Embryonic facial prominence (tissue), 1 donor: ENCODE results near the gene LYRM1.
A peak's percentile ranks its signal among the peaks of the same experiment; 100 is the strongest.
"Not testable (repeated sequence)": the region's sequence is repeated elsewhere in the genome, so short reads cannot be mapped to it uniquely, and the experiment has no call there.

ENCODE experiments used
- DNase-seq: peaks from one replicate; pipeline ENCODE4 v3.0.0-alpha.2; 2016; ENCODE audit errors: extremely low spot score

The LYRM1 gene

DNA sequence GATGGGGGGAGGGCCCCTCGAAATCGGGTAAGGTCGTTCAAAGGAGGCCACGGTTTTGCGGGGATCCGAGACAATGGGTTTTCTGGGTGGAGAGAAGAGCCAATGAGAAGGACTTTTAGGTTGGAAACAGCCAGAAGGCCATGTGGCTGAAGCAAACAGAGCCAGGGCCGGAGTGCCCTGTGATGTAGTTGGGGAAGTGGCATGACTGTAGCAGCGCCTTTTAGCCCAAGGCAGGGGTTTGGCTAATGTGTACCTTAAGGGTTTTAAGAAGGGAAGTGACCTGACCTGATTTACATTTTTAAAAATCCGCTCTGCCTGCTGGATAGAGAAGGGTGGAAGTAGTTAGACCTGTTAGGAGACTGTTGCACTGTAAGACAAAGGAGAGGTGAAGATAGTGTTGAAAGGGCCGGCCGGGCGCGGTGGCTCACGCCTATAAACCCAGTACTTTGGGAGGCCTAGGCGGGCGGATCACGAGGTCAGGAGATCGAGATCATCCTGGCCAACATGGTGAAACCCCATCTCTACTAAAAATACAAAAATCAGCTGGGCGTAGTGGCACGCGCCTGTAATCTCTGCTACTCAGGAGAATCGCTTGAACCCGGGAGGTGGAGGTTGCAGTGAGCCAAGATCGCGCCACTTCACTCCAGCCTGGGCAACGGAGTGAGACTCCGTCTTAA, 1.0 kb downstream of the LYRM1 start:
- DNase-seq = peak; percentile 40

DNA sequence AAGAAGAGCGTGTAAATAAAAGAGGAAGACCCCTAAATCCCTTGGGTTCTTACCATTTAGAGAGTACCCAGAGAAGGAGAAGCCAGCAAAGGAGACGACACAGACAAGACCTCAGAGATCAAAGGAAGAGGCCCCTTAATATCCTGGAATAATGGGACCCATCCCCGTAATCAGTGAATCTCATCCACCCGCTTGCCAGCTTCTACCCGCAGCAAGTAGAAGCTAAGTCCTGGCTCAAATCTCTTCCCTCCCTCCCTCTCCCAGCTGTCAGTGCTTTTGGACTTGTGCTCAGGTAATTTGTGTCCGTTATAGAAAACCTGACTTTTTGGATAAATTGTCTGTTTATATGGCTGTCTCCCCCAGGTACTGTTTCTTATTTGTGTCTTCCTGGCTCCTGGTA, 1.9 kb downstream of the LYRM1 start:
- DNase-seq = no peak

DNA sequence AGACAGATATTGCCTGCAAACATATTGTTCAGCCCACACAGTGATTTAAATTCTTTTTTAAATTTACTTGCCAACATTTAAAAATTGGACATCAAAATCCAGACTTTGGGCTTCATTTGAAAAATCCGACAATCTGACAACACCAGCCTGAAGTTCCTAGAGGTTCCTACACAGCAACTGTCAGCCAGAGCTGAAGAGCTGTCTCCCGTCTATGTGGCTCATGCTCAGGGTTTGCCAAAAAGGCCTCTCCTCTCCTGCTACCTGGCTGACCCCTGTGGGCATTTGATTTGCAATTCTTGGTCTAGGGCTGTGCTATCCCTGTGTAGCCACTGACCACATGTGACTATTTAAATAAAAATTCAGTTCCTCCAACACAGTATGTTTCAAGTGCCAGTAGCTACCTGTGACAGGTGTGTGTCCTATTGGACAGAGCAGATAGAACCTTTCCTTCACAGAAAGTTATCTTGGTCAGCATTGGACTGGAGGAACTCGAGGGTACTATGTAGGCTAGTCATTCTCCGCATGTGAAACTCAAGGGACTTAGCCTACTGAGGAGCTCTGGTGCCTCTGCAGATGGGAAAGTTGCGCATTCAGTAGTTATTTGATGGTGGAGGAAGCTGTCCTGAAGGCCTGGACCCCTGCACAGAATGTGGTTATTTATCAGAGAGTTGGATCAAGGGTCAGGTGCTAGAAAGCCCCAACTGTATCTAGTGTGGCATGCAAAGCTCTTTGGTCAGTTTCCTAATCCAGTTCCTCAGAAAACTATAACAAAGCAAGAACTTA, 2.7 kb downstream of the LYRM1 start:
- DNase-seq = no peak

DNA sequence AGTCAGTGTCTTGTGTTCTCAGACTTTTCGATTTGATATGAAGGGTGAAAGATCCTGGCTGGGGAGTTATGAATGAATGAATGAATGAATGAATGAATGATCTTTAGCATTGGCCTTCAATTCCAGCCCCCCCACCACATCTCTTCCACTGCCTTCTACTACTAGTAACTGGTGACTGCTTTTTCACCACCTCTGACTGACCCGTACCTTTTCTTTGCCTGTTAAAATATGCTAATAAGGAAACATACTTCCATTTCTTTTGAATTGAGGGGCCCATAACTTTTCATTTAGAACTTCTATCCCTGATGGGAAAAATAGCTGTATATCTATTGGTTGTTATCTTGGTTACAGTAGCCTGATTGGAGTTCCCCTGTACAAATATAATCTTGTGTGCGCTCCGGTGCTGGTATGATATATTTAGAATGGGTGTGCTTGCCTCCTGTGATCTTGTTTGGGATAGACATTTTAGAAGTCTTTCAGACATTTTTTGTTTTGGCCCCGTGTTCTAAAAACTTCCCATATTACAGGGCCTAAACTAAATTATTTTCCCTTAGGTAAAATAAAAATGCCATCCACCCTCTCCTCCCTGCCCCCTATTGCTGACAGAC, 3.4 kb downstream of the LYRM1 start:
- no peak for DNase-seq

DNA sequence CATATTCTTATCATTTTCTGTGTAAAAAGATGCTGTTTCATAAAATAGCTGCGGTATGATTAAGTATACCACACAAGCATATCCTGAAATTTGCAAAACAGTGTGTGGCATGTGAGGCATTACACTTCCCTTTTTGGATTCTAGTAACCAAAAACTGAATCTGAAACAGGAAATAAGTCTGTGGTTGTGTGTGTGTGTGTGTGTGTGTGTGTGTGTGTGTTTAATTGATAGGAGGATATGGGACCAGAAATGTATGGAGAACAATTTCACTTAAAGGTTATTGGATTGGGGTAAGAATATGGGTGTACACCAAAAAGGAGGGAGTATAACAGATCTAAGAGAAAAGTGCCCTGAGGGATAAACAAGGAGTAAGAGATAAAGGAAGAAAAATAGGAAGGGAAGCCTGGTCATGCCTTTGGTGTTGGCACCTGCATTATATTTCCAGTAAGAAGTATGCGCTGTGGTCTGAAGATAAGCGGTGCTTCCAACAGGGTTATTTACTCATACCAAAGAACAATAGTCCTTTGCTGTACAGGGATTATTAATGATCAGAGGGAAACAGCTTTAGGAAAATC, 4.0 kb downstream of the LYRM1 start:
- DNase-seq = no peak

DNA sequence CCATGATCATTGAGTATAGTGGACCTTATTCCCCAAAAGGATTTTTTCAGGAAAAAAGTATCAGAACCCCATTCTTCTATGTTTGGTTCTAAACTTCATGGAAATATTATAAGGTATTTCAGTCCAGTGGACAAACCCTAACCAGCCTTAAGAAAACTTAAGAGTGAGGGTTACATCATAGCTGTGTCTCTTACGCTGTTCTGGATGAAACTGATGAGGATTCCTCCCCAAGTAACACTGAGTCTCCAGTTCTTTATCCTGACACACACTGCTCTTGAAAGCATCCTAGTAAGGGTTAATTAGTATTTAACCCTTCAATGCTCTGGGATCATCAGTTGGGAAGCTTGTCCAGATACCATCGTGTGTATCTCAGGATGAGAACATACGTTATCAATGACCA, 5.0 kb downstream of the LYRM1 start:
- no peak for DNase-seq

DNA sequence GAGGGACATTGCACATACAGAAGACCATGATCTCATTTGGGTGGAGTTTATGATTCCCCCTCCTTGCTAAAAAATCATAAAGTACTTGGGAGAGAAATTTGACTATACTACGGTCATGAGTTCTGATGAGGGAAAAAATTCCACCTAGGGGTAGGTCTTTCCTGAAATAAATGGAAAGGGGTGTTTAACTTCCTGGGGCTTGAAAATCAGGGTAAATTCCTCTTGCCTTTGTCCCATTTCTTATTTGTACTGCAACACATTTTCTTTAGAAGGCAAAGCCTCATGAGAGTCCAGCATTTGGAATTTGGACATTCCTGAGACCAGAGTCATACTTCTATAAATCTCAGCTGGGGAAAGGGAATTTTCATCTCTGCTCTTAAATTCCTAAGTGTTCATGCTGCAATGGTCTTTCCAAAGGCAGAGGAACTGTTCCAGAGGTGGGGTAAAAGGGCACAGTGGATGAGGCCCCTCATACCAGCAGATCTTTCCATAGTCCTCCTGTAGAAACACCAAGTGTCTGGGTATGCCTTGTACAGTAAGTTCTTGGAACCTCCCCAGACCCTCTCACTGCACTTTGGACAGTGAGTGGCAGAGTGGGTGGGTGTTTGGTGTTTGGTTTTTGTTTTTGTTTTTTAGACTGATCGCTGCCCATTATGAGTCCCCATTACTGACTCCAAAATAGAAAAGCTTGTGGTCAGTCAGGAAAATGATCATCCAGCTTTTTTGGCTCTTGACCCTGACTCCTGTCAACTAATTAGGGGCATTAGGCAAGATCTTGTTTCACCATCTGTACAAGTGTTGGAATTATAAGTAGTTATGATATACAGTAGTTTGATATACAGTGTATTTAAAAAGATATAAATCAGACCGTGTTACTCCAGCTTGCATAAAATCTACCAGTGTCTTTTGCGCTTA, 6.0 kb downstream of the LYRM1 start:
- DNase-seq = no peak

DNA sequence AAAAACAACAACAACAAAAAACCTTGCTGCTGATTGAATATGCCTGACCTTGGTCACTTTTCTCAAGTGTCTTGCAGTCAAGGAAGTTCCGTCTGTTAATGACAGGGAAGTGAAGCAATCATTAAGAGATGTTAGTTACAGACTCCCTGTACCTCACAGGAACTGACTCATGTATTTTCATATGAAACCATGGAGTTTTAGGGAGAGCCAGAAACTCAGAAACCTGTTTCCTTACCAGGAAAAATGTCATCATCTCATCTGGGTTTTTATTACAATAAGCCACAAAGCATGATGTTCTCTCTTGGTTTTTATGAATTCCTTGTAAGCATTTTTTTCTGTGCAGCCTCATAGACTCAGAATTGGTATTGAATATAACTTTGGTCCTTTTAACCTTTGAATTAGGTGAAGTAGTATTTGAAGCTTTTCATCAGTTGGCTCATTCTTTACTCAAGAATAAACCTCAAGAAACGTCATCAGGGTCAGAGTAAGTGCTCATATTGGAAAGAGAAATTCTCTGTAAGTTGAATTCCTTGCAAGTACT, 10.3 kb downstream of the LYRM1 start:
- DNase-seq = no peak

DNA sequence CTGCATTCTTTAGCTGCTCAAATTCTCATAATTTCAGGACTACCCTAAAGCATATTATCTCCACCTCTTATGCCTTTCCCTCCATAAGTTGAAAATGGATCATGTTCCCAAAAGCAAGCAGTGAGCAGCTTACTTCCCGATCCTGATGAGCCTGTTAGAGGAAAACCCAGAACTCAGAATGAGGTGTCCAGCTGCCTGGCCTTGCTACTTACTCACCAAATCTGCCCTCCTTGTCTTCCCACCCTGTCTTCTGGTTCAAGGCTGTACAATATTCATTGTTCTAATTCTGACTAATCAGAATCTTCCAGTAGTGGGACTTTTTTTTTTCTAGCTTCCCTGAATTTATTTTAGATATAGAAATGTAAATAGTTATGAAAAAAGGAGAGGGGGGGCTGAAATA, 10.8 kb downstream of the LYRM1 start:
- no peak for DNase-seq

DNA sequence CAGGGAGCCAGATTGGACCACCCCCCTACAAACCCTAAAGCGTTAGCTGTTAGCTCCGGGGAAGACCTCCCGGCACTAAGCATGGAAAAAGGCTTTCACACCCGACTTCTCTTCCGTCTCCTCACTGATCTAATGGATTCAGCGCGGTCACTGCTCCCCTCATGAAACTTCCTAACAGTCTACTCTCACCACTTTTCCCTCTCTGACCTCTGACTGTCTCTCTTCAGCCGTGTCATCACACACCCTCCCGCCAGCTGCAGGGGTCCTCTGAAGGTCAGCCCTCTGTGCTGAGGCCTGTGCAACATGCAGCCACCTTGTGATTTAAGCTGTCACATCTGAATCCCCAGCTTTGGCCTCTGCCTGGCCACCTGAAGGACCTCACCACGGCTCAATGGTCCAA, 15.7 kb downstream of the LYRM1 start:
- DNase-seq = no peak

DNA sequence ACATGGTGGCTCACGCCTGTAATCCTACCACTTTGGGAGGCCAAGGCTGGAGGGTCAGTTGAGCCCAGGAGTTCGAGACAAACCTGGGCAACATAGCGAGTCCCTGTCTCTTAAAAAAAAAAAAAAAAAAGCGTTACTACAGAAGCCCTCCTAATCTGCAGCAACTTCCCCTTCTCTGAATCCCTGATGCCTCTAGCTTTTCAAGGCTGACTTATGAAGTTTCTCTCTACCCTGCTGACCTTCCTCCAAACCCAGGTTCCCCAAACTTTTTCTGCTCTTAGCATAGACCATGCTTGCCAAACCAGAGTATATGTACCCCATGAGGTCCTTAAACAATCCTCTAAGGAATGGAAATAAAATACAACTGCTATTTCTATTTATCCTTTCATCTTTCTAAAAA, 16.4 kb downstream of the LYRM1 start:
- DNase-seq = no peak

DNA sequence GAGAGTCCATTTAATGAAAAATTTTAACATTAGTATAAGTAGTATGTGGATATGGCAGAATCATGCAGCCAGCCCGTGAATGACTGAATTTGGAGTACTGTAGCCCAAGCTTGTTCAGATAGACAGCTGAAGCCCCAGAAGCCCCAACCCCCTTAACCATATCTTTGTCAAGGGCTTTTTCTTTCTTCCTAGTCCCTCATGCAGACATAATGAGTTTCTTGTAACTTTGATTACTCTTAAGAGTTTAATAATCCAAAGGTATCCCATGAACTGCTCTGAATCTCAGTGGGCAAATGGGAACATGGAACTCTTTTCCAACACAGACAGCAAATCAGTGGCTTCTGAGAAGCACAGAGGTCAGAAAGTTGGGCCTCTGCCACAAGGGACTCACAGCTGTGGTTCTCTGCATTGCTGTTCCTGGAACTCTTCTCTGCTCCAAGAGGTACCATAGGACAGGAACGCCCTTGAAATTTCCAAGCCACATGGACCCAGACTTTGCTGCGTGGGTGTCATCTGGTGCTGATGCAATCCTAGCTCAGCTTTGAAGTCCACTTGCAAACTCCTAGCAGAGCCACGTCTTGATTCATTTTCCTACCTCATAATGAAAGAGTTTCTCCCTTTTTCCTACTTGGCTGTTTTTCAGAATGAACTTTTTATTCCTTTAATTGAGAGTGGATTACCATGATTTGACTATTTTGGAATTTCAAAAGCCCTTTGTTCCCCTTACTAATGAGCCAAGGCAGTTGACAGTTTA, 18.1 kb downstream of the LYRM1 start:
- DNase-seq = no peak

DNA sequence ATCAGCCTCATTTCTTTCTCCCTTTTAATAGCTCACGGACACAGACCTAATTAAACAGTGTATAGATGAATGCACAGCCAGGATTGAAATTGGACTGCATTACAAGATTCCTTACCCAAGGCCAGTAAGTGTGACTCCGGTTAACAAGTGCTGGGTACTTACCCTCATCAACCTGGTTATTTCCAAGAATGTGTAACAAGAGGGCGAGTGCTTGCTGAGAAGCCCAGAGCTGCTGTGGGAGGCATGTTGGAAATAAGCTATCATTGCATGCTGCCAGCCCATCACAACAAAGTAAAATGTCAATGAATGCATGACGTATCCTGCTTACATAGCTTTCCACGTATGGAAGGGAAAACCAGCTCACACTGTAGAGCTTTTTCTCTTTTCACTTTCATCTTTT, 19.5 kb downstream of the LYRM1 start:
- no peak for DNase-seq

DNA sequence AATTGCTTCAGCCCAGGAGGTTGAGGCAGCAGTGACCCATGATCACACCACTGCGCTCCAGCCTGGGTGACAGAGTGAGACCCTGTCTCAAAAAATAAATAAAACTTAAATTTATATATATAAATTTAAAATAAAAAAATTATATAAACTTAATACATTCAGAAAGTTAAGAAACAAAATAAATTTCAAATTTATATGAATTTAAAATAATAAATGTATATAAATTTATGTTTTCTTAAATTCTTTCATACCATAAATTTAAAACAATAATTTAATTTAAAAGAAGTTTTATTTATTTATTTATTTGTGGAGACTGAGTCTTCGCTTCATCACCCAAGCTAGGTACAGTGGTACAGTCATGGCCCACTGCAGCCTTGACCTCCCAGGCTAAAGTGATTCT, 20.2 kb downstream of the LYRM1 start:
- DNase-seq = no peak

DNA sequence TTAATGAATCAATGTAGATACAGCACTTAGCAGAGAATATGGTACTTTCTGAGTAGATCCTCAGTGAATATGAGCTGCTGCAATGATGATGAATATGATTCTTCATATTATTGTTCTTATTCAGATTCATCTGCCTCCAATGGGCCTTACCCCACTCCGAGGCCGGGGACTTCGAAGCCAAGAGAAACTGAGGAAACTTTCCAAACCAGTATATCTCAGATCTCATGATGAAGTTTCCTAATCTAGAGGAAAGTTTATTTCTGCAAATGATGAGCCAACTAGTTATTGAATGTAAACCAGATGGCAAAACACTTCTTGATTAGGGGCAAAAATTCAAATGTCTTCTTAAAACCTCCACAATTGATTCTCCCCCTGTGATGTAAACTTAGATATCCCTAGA, 23.3 kb downstream of the LYRM1 start:
- DNase-seq = no peak

DNA sequence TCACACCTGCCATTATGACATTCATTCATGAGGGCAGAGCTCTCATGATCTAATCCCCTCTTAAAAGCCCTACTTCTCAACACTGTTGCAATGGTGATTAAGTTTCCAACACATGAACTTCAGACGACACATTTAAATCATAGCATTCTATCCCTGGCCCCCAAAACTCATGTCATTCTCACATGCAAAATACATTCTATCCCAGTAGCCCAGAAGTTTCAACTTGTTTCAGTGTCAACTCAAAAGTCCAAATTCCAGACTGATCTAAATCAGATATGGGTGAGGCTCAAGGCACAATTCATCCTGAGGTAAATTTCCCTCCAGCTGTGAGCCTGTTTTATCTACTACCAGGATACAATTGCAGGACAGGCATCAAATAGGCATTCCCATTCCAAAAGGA, 25.2 kb downstream of the LYRM1 start:
- DNase-seq = no peak

DNA sequence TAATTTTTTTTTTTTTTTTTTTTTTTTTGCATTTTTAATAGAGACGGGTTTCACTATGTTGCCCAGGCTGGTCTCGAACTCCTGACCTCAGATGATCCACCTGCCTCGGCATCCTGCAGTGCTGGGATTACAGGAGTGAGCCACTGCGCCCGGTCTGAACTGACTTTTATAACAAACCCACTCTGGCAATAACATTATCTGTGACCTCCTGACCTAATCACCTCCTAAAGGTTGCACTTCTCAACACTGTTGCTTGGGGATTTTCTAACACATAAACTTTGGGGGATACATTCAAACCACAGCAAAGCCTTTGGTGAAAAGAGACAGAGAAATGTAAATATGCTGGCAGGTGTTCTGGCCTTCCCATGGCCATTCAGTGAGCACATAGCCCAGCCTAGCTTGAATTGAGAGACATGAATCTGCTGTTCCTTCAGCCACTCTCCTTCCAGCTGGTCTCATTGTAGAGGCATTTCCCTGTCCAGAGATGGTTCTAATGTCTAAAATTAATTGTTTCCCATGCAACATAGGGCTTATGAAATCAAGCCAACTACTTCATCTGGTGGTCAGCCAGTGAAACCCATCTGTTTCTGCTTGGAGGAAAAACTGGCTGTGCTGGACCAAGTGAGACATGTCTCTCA, 28.3 kb downstream of the LYRM1 start:
- DNase-seq = no peak

DNA sequence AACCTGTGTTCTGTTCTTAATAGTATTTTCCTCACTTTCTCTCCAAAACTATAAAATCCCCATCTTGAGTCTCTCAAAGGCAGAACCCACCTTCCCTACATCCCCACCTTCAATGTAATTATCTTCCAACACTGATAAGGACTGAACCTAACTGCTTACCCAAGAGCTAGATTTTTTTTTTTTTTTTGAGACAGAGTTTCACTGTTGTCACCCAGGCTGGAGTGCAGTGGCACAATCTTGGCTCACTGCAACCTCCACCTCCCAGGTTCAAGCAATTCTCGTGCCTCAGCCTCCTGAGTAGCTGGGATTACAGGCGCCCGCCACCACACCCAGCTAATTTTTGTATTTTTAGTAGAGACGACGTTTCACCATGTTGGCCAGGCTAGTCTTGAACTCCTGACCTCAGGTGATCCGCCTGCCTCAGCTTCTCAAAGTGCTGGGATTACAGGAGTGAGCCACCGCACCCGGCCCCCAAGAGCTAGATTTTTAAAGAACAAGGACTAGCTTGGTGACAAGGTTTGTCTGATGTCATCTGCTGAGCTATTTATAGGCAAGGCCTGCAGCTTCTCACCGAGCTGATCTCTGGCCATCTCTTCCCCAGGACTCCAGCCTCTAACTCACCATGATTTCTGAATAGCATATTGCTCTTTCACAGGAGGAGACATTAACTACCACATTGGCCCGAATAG, 29.2 kb downstream of the LYRM1 start:
- DNase-seq = not testable (repeated sequence)

DNA sequence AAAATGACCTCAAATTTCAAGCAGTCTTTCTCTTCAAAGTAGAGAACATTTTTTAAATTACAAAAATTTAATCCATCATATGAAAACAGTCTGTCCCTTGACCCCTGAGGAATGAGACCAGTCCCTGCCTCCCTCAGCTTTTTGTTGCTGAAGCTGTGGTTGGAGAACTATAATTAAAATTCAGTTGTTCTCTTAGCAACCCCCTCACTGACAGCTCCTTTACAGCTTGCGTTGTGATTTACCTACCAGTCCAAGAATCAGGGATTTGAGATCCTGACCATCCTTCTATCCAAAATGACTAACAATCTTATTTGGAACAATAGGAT, 29.8 kb downstream of the LYRM1 start:
- DNase-seq = no peak
